ENCODE measurements around the gene DGKG.

The DGKG gene

GRCh38 chr3:186121278-186121677 is 240.8 kb downstream of the DGKG start:
- H3K4me3 ChIP-seq (replicated peaks; ENCODE audit: insufficient read depth, low read length): no peak overlapping the region
- DNase-seq (ENCODE audit: low read depth in 1 of 2, low spot score in 1 of 2): no peak
- H3K27me3 ChIP-seq (ENCODE audit: insufficient read depth, poor library complexity, severe bottlenecking): no peaks in the 10 kb centered on the region
- H3K27ac ChIP-seq (replicated peaks): no peak overlapping the region
- no peak for TF ChIP-seq SPI1 (IDR thresholded peaks at IDR 0.05; ENCODE audit: borderline replicate concordance, low read depth)
- no peak for TF ChIP-seq POLR2AphosphoS5 (IDR thresholded peaks at IDR 0.05; ENCODE audit: low read depth)
- no peak for TF ChIP-seq CTCF (IDR thresholded peaks at IDR 0.05; ENCODE audit: insufficient read depth, low read length)

- Histone ChIP-seq H3K27me3 (ENCODE audit: insufficient read depth, poor library complexity, severe bottlenecking) (no peaks in the 10 kb centered on the region), H3K4me3 (replicated peaks; ENCODE audit: insufficient read depth, low read length) (no peak overlapping the region), H3K27ac (replicated peaks) (no peak overlapping the region)
- DNase-seq (ENCODE audit: low read depth in 1 of 2, low spot score in 1 of 2): no peak
- TF ChIP-seq SPI1 (IDR thresholded peaks at IDR 0.05; ENCODE audit: borderline replicate concordance, low read depth): no peak
- TF ChIP-seq CTCF (IDR thresholded peaks at IDR 0.05; ENCODE audit: insufficient read depth, low read length): no peak
- no peak for TF ChIP-seq GABPA (IDR thresholded peaks at IDR 0.05; ENCODE audit: low read depth)
- TF ChIP-seq REST (IDR thresholded peaks at IDR 0.05; ENCODE audit: insufficient replicate concordance, low read depth): no peak
These were observed 242.5 kb downstream of the DGKG start for GRCh38 chr3:186119499-186119898.

GRCh38 chr3:186118692-186119091 is 243.3 kb downstream of the DGKG start:
- no peaks in the 10 kb centered on the region for H3K27me3 ChIP-seq (ENCODE audit: insufficient read depth, poor library complexity, severe bottlenecking)
- no peak overlapping the region for H3K4me3 ChIP-seq (replicated peaks; ENCODE audit: insufficient read depth, low read length)
- DNase-seq (ENCODE audit: low read depth in 1 of 2, low spot score in 1 of 2): no peak
- H3K27ac ChIP-seq (replicated peaks): no peak overlapping the region
- TF ChIP-seq GABPA (IDR thresholded peaks at IDR 0.05; ENCODE audit: low read depth) (no peak), SPI1 (IDR thresholded peaks at IDR 0.05; ENCODE audit: borderline replicate concordance, low read depth) (peak; percentile 43; the same call in 1 of the 2 replicates), CTCF (IDR thresholded peaks at IDR 0.05; ENCODE audit: insufficient read depth, low read length) (no peak), POLR2AphosphoS5 (IDR thresholded peaks at IDR 0.05; ENCODE audit: low read depth) (no peak)

GRCh38 chr3:186117521-186118134 is 244.4 kb downstream of the DGKG start:
- TF ChIP-seq SPI1 (IDR thresholded peaks at IDR 0.05; ENCODE audit: borderline replicate concordance, low read depth) (no peak), POLR2AphosphoS5 (IDR thresholded peaks at IDR 0.05; ENCODE audit: low read depth) (no peak), REST (IDR thresholded peaks at IDR 0.05; ENCODE audit: insufficient replicate concordance, low read depth) (no peak), GABPA (IDR thresholded peaks at IDR 0.05; ENCODE audit: low read depth) (no peak), CTCF (IDR thresholded peaks at IDR 0.05; ENCODE audit: insufficient read depth, low read length) (no peak)
- Histone ChIP-seq H3K27me3 (ENCODE audit: insufficient read depth, poor library complexity, severe bottlenecking) (no peaks in the 10 kb centered on the region), H3K4me3 (replicated peaks; ENCODE audit: insufficient read depth, low read length) (no peak overlapping the region), H3K27ac (replicated peaks) (no peak overlapping the region)
- no peak for DNase-seq (ENCODE audit: low read depth in 1 of 2, low spot score in 1 of 2)

Data from HL-60 (cell line).